PC-3 (cell line): Measurements from ENCODE around the gene SLC11A2. TPM values are rescaled to one million over a fixed set of nuclear protein-coding genes. Genes with fewer than 3 reads are reported as not detected.

Experiments used
- ATAC-seq: fragments of 200-7000 bp; cut with Tn5 transposase; 2 replicates; pipeline ENCODE4 v1.9.1; 2020; ENCODE audit warnings: mild to moderate bottlenecking, moderate library complexity
- BruUV-seq: library from RNA; stranded (reverse); fragments of 400-500 nt; replicated peaks from 2 replicates; lab custom pipeline; 2021; lab: Mats Ljungman, UMichigan
- CTCF ChIA-PET: fragments of 300-600 bp; sonication (Branson Sonifier 250); formaldehyde crosslinking; loops from one replicate; lab custom pipeline; 2022; ENCODE audit warnings: antibody characterized with exemption; lab: Charles Lee
- POLR2A ChIA-PET: fragments of 300-600 bp; sonication (Branson Sonifier 250); formaldehyde crosslinking; loops from one replicate; lab custom pipeline; 2022; ENCODE audit warnings: antibody characterized with exemption; ENCODE audit not compliant: unreplicated experiment; lab: Charles Lee
- DNase-seq: peaks from one replicate; pipeline ENCODE4 v3.0.0-alpha.2; 2015
- H2AFZ ChIP-seq: fragments of 300-600 bp; sonication (generic); 2 replicates; pipeline ENCODE4 v1.6.0; 2016; ENCODE audit warnings: antibody characterized with exemption, low read length
- H3F3A ChIP-seq: fragments of 300-600 bp; sonication (generic); one replicate; pipeline ENCODE4 v1.6.0; 2017; ENCODE audit warnings: antibody characterized with exemption, low read length, control low read depth, mild to moderate bottlenecking; ENCODE audit not compliant: unreplicated experiment
- H3K27ac ChIP-seq: fragments of 300-600 bp; sonication (generic); 2 replicates; pipeline ENCODE4 v1.5.1; 2016; ENCODE audit warnings: mild to moderate bottlenecking, low read length
- H3K27me3 ChIP-seq: fragments of 300-600 bp; sonication (generic); 2 replicates; pipeline ENCODE4 v1.6.1; 2016; ENCODE audit warnings: low read length, mixed read lengths
- H3K36me3 ChIP-seq: fragments of 300-600 bp; sonication (generic); 2 replicates; pipeline ENCODE4 v1.6.1; 2016; ENCODE audit warnings: low read depth, mixed run types, low read length, mixed read lengths
- H3K4me1 ChIP-seq: fragments of 300-600 bp; sonication (generic); 2 replicates; pipeline ENCODE4 v1.5.1; 2016; ENCODE audit warnings: low read length; ENCODE audit not compliant: insufficient read depth
- H3K4me2 ChIP-seq: fragments of 300-600 bp; sonication (generic); 2 replicates; pipeline ENCODE4 v1.6.0; 2016; ENCODE audit warnings: low read length
- H3K4me3 ChIP-seq: fragments of 300-600 bp; sonication (generic); 2 replicates; pipeline ENCODE4 v1.5.1; 2016; ENCODE audit warnings: mild to moderate bottlenecking, low read length, mixed read lengths
- H3K79me2 ChIP-seq: fragments of 300-600 bp; sonication (generic); 2 replicates; pipeline ENCODE4 v1.6.1; 2017; ENCODE audit warnings: low read length, mixed read lengths
- H3K9ac ChIP-seq: fragments of 300-600 bp; sonication (generic); 2 replicates; pipeline ENCODE4 v1.6.0; 2016; ENCODE audit warnings: mild to moderate bottlenecking, low read length
- H3K9me2 ChIP-seq: fragments of 300-600 bp; sonication (generic); replicated peaks from 2 replicates; pipeline ENCODE4 v1.6.1; 2016; ENCODE audit warnings: mixed run types, low read length, mixed read lengths
- H3K9me3 ChIP-seq: fragments of 300-600 bp; sonication (generic); 2 replicates; pipeline ENCODE4 v1.6.1; 2016; ENCODE audit warnings: low read length, mixed read lengths
- H4K20me1 ChIP-seq: fragments of 300-600 bp; sonication (generic); 2 replicates; pipeline ENCODE4 v1.6.1; 2016; ENCODE audit warnings: low read length, mixed read lengths
- EZH2 ChIP-seq: fragments of 300-600 bp; sonication (generic); IDR thresholded peaks from one replicate; pipeline ENCODE4 v1.6.1; 2017; ENCODE audit warnings: antibody characterized with exemption, mild to moderate bottlenecking, low read length; ENCODE audit not compliant: unreplicated experiment
- EZH2phosphoT487 ChIP-seq: fragments of 300-600 bp; sonication (generic); IDR thresholded peaks from 2 replicates; pipeline ENCODE4 v1.6.1; 2018; ENCODE audit warnings: mild to moderate bottlenecking, antibody characterized with exemption, low read length, borderline replicate concordance
- intact Hi-C: fragments of 100-400 bp; cut with micrococcal nuclease; formaldehyde crosslinking; loops from 2 replicates; pipeline ENCODE4 v1.9.0; 2023
- total RNA-seq: library from RNA; depleted of rRNA; stranded (reverse); fragments of >200 nt; gene quantifications from 2 replicates; pipeline ENCODE4 v1.2.3, GENCODE V29; 2014
- TF ChIP-seq, protein P1 (sequence below): fragments of 300-600 bp; sonication (generic); conservative IDR thresholded peaks from 2 replicates; pipeline ENCODE4 v1.5.1; 2017; ENCODE audit warnings: antibody characterized with exemption, low read depth, mild to moderate bottlenecking, low read length

SLC11A2 gene
- total RNA-seq, 1 experiment from 2014 or later, result 38.8 TPM

DNA sequence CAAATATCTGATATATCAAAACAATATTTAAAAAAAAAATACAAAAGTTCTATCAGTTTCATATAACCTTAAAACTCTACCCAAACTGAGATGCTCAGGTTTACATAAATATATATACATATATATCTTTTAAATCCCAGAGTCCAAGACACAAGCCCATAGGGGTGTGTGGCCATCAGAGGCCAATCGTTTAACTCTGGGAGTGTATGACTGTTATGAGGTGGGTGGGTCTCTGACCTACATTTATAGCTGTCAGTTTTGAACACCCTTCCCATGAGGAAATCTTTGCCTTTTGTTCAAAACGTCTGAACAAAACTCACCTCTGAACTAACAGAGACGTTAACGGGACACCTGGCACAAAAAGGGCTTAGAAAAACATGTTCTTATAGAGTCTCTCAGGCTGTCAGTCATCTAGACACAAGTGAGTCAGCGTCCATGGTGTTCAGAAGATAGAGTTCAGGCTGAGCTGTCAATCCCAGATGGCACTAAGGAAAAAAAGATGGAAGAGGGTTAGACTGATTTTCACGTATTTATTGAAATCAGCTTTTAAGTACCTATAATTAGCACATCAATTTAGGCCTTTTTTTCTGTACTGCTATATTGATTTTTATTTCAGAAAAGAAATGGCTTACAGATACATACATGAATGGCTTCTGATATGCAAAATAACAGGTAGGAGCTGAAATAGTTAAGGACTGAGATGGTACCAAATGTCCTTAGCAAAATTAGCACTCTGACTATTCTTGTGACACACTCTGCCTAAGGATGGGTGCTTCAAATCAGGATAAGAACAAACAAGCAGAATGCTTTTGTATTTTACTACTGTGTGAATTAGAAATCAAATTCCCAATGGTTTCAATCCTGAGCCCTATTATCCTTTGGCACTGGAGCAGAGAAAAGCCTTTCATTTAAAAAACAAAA is 44.6 kb downstream of the SLC11A2 start:
- Histone ChIP-seq H4K20me1 (no peaks in the 10 kb centered on the region), H3F3A (no peaks in the 10 kb centered on the region), H3K79me2 (no peaks in the 10 kb centered on the region), H3K27ac (no peak overlapping the region), H2AFZ (no peak overlapping the region), H3K9me2 (no peaks in the 10 kb centered on the region), H3K9ac (no peak overlapping the region), H3K4me1 (peaks cover 4% of the 10 kb centered on the region; the same call in 1 of the 2 replicates), H3K9me3 (no peaks in the 10 kb centered on the region), H3K4me3 (no peak overlapping the region), H3K27me3 (no peaks in the 10 kb centered on the region), H3K36me3 (peaks cover 12% of the 10 kb centered on the region), H3K4me2 (no peak overlapping the region)
- TF ChIP-seq EZH2 (no peak), EZH2phosphoT487 (no peak)
- TF ChIP-seq, protein P1, sequence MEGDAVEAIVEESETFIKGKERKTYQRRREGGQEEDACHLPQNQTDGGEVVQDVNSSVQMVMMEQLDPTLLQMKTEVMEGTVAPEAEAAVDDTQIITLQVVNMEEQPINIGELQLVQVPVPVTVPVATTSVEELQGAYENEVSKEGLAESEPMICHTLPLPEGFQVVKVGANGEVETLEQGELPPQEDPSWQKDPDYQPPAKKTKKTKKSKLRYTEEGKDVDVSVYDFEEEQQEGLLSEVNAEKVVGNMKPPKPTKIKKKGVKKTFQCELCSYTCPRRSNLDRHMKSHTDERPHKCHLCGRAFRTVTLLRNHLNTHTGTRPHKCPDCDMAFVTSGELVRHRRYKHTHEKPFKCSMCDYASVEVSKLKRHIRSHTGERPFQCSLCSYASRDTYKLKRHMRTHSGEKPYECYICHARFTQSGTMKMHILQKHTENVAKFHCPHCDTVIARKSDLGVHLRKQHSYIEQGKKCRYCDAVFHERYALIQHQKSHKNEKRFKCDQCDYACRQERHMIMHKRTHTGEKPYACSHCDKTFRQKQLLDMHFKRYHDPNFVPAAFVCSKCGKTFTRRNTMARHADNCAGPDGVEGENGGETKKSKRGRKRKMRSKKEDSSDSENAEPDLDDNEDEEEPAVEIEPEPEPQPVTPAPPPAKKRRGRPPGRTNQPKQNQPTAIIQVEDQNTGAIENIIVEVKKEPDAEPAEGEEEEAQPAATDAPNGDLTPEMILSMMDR, result no peak
- intact Hi-C loops, result no loop called here
- no peak for DNase-seq
- ATAC-seq, result no peak
- POLR2A ChIA-PET, result no interaction called here
- CTCF ChIA-PET, result no interaction called here
- BruUV-seq, result no TSS peak

DNA sequence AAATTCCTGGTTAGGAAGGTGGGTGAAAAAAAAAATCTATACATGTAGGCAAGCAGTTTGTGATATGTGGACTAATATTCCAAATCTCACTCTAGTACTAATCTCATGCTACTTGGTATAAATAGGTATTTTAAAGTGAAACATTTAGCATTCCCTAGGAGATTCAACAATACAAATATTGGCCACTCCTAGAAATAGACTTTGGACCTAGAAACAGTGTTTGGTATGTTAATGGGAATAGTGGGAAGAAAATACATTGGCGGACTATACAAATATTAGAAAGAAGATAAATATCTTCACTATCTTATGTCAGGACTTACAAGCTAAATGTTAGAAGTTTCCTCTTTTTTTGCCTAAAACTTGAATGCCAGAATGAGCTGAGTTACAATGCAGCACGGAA is 45.6 kb downstream of the SLC11A2 start:
- Histone ChIP-seq H3K36me3 (peaks cover 6% of the 10 kb centered on the region), H4K20me1 (no peaks in the 10 kb centered on the region), H3K27me3 (no peaks in the 10 kb centered on the region), H3K4me1 (peaks cover 4% of the 10 kb centered on the region; the same call in 1 of the 2 replicates), H3K27ac (no peak overlapping the region), H3K9me2 (no peaks in the 10 kb centered on the region), H2AFZ (no peak overlapping the region), H3K9ac (no peak overlapping the region), H3F3A (no peaks in the 10 kb centered on the region), H3K4me2 (no peak overlapping the region), H3K79me2 (no peaks in the 10 kb centered on the region), H3K9me3 (no peaks in the 10 kb centered on the region), H3K4me3 (no peak overlapping the region)
- DNase-seq (no peak), ATAC-seq (no peak)
- BruUV-seq, result no TSS peak
- POLR2A ChIA-PET, result no interaction called here
- TF ChIP-seq EZH2 (no peak), EZH2phosphoT487 (no peak)
- TF ChIP-seq, protein P1, result no peak
- CTCF ChIA-PET, result no interaction called here
- intact Hi-C loops, result no loop called here
